C4-2B (cell line): ENCODE results near the gene VPS50.

Source experiments
- ZFX ChIP-seq: fragments of 450-650 bp; IDR thresholded peaks from 2 replicates; pipeline ENCODE4 v1.6.1; 2017
- TF ChIP-seq, protein P1 (sequence below): fragments of 450-650 bp; conservative IDR thresholded peaks from 2 replicates; pipeline ENCODE4 v1.5.1; 2017; ENCODE audit warnings: mild to moderate bottlenecking

DNA sequence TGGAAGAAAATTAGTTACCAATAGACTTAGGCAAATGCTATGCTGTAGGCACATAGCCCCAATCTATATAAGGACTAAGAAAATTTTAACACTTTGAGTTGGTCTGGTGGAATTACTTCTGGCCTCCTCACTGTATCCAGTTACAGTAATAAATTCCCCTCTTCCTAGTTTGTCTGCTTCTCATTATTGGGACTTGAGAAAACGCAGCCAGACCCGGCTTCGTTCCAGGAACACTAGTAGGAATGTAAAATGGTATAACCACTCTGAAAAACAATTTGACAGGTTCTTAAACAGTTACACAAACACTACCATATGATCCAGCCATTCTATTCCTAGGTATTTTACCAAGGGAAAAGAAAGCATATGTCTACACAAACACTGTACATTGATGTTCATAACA is 150.2 kb downstream of the VPS50 start:
- TF ChIP-seq, protein P1, sequence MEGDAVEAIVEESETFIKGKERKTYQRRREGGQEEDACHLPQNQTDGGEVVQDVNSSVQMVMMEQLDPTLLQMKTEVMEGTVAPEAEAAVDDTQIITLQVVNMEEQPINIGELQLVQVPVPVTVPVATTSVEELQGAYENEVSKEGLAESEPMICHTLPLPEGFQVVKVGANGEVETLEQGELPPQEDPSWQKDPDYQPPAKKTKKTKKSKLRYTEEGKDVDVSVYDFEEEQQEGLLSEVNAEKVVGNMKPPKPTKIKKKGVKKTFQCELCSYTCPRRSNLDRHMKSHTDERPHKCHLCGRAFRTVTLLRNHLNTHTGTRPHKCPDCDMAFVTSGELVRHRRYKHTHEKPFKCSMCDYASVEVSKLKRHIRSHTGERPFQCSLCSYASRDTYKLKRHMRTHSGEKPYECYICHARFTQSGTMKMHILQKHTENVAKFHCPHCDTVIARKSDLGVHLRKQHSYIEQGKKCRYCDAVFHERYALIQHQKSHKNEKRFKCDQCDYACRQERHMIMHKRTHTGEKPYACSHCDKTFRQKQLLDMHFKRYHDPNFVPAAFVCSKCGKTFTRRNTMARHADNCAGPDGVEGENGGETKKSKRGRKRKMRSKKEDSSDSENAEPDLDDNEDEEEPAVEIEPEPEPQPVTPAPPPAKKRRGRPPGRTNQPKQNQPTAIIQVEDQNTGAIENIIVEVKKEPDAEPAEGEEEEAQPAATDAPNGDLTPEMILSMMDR = no peak
- no peak for TF ChIP-seq ZFX
